ENCODE results near the gene HDHD5.

DNA sequence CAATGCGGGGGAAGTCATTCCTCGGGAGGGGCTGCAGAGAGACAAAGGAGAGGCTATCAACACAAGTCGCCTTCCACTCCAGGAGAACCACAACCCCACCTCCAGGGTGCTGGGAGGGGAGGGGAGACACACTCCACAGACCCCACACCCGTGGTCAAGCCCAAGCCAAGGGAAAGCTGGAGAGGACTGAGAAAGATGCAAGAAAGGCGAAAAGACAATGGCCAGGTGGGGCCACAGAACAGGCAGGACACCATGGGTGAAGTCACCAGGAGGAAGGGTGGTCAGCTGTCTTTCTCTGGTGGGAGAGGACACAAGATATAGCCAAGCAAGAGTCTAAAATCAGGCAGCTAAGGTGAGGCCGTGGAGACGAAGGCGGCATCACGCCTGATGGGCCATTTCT is 16.0 kb downstream of the HDHD5 start:
- no peak for TF ChIP-seq MAZ (IDR thresholded peaks at IDR 0.05; ENCODE audit: borderline replicate concordance, low read depth, low read length)
- no peak for TF ChIP-seq MAZ (CRISPR knock-in tag; IDR thresholded peaks at IDR 0.05; ENCODE audit: low read depth)
- TF ChIP-seq, protein P1, sequence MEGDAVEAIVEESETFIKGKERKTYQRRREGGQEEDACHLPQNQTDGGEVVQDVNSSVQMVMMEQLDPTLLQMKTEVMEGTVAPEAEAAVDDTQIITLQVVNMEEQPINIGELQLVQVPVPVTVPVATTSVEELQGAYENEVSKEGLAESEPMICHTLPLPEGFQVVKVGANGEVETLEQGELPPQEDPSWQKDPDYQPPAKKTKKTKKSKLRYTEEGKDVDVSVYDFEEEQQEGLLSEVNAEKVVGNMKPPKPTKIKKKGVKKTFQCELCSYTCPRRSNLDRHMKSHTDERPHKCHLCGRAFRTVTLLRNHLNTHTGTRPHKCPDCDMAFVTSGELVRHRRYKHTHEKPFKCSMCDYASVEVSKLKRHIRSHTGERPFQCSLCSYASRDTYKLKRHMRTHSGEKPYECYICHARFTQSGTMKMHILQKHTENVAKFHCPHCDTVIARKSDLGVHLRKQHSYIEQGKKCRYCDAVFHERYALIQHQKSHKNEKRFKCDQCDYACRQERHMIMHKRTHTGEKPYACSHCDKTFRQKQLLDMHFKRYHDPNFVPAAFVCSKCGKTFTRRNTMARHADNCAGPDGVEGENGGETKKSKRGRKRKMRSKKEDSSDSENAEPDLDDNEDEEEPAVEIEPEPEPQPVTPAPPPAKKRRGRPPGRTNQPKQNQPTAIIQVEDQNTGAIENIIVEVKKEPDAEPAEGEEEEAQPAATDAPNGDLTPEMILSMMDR (CRISPR knock-in tag; IDR thresholded peaks at IDR 0.05): no peak
- TF ChIP-seq, protein P2, sequence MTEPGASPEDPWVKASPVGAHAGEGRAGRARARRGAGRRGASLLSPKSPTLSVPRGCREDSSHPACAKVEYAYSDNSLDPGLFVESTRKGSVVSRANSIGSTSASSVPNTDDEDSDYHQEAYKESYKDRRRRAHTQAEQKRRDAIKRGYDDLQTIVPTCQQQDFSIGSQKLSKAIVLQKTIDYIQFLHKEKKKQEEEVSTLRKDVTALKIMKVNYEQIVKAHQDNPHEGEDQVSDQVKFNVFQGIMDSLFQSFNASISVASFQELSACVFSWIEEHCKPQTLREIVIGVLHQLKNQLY (CRISPR knock-in tag; IDR thresholded peaks at IDR 0.05): no peak
- no peak for TF ChIP-seq TOE1 (CRISPR knock-in tag; IDR thresholded peaks at IDR 0.05)

Data from HepG2 (cell line).